Spinal cord (tissue), 10 donors: ENCODE data around the gene SLC7A1. TPM values are rescaled to one million over a fixed set of nuclear protein-coding genes. Genes with fewer than 3 reads are reported as not detected.

Experiments used
- DNase-seq, 6 donors: peaks; one replicate each; pipeline versions ENCODE4 v3.0.0 to v3.0.0-alpha.2; 2013 to 2015; ENCODE audit warnings: low spot score in 6 of 6, low read depth in 4 of 6
- H3K27ac ChIP-seq: one replicate; pipeline ENCODE4 v1.5.1; 2013; ENCODE audit warnings: low read depth, low read length, control low read depth
- H3K27me3 ChIP-seq: one replicate; pipeline ENCODE4 v1.6.1; 2013; ENCODE audit warnings: low read length; ENCODE audit not compliant: control insufficient read depth, insufficient read depth
- H3K36me3 ChIP-seq: one replicate; pipeline ENCODE4 v1.6.1; 2013; ENCODE audit warnings: low read length; ENCODE audit not compliant: control insufficient read depth, insufficient read depth
- H3K4me1 ChIP-seq: one replicate; pipeline ENCODE4 v1.6.1; 2013; ENCODE audit warnings: low read length; ENCODE audit not compliant: control insufficient read depth, insufficient read depth
- H3K4me3 ChIP-seq: one replicate; pipeline ENCODE4 v1.5.1; 2013; ENCODE audit warnings: low read depth, low read length, control low read depth
- H3K9me3 ChIP-seq: one replicate; pipeline ENCODE4 v1.6.1; 2013; ENCODE audit warnings: low read length; ENCODE audit not compliant: control insufficient read depth, insufficient read depth
- WGBS: methylation state at CpG from one replicate; pipeline ENCODE4 v1.1.5; 2013; ENCODE audit warnings: missing lambda C conversion rate; ENCODE audit not compliant: insufficient coverage; 5-methylcytosine and 5-hydroxymethylcytosine counted together
- polyA plus RNA-seq, 2 donors: library from polyadenylated mRNA; unstranded; fragments of 120-200 nt; gene quantifications; one replicate each; pipeline ENCODE4 v1.2.1, GENCODE V29; 2013; ENCODE audit not compliant: insufficient read length in 2 of 2
- total RNA-seq, 2 donors: library from RNA; depleted of rRNA in 1 of 2; stranded (reverse); fragments of 120-200 nt in 1 of 2; fragments of >200 nt in 1 of 2; gene quantifications; one replicate each; pipeline versions ENCODE4 v1.2.3 to v1.2.4, GENCODE V29; 2013 to 2014
- donor health status: healthy.

SLC7A1 gene
- total and polyA plus RNA-seq, 4 donors, result 25.7 to 57.5 (median 42.5) TPM

DNA sequence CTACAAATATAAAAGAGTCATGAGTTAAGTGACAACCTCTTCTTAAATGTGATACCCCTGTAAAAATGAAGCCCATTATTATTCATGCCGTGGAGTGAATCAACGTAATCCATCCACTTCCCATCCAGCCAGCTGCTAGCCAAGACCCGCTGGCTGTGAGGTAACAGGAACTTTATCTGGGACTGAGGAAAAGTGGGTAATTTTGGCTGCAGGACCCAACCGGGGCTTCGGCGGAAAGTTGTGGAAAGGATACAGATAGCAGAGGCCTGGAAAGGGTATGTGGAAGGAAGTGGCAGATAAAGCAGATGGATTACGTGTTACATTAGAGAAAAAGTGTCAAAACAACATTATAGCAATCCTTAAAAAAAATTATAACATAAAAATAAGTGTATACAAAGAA is 48.3 kb downstream of the SLC7A1 start:
- DNase-seq, result no peak
- Histone ChIP-seq H3K27me3 (no peaks in the 10 kb centered on the region), H3K4me3 (no peak overlapping the region), H3K9me3 (no peaks in the 10 kb centered on the region), H3K27ac (no peak overlapping the region), H3K4me1 (peaks cover 15% of the 10 kb centered on the region), H3K36me3 (peaks cover 33% of the 10 kb centered on the region)
- WGBS, result 94% methylated on average over 3 of the region's 7 CpGs

DNA sequence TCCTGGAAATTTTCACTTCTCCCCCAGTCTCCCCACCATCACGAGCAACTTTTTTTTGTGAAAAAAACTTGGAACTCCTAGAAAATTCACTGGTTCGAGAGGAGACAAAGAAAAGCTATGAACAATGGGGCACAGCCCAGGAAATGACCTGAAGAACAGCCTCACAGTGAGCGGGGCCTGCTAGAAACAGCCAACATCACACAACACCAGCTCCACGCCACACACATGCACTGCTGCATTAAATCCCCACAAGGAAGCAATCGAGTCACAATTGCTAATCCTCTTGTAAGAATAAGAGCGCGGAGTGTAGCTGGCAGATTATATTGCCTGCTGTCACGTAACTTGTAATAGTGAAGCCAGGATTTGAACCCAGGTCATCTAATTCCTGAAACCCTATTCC is 48.8 kb downstream of the SLC7A1 start:
- DNase-seq, result no peak
- no peak overlapping the region for H3K4me3 ChIP-seq
- H3K36me3 ChIP-seq, result peaks cover 31% of the 10 kb centered on the region
- H3K4me1 ChIP-seq, result peaks cover 15% of the 10 kb centered on the region
- H3K27me3 ChIP-seq, result no peaks in the 10 kb centered on the region
- no peak overlapping the region for H3K27ac ChIP-seq
- 67% methylated on average over 7 of the region's 8 CpGs for WGBS
- no peaks in the 10 kb centered on the region for H3K9me3 ChIP-seq

DNA sequence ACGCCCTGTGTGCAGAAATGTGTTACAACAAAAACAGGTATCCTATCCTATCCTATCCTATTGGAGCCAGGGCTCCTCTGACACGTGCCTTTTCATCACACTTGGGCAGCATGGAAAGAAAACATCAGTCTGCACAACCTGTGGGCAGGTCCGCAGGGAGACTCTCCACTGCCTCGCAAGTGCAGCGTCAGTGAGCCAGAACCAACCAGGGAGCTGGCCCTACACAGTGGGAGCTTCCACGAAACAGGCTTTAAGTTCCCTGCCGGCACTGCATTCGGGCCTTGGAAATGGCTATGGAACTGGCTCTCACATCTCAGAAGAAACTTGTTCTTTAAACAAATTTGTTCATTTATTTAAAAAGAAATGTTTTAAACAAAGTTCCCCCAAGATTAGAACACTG is 49.5 kb downstream of the SLC7A1 start:
- WGBS, result 81% methylated on average over 7 of the region's 8 CpGs
- H3K27me3 ChIP-seq, result no peaks in the 10 kb centered on the region
- no peak overlapping the region for H3K4me3 ChIP-seq
- H3K9me3 ChIP-seq, result no peaks in the 10 kb centered on the region
- H3K4me1 ChIP-seq, result peaks cover 15% of the 10 kb centered on the region
- H3K36me3 ChIP-seq, result peaks cover 25% of the 10 kb centered on the region
- H3K27ac ChIP-seq, result no peak overlapping the region
- no peak for DNase-seq

DNA sequence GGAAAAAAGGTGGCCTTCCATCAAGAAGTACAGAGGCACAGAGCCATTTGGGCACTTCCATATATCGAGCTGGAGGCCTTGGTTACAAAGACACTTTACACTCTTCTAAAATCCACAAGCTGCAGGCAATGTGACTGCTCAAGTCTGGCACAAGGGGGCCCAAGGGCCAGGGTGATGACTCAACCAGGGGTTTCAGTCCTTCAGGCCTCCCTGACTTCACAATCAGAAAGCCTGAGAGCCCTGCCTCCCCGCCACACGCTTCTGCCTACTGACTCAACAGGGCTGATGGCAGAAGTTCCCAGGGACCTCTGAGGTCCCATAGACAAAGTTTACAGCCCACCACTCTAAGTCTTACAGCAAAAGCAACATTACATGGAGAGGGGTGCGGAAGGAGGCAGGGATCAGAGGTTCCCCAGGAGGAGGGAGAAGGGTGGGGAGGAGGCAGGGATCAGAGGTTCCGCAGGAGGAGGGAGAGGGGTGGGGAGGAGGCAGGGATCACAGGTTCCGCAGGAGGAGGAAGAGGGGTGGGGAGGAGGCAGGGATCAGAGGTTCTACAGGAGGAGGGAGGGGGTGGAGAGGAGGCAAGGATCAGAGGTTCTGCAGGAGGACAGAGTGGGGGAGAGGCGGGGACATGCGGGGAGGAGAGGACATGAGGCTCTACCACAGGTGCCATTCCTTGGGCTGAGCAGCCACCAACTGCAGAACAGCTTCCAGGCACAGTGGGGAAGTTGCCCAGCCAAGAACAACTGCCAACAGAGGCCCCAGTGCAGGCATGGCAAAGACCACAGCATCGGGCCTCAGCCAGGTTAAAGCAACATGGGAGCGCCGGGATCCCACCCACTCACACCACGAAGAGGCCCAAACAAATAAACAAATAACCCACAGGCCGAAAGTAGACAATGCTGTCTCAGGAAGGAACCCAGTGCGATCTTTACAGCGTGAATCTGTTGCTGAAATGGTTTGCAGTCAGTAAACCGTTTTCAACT is 52.0 kb downstream of the SLC7A1 start:
- no peaks in the 10 kb centered on the region for H3K27me3 ChIP-seq
- no peak overlapping the region for H3K4me3 ChIP-seq
- whole genome bisulfite sequencing, result 91% methylated on average over 8 of the region's 16 CpGs
- H3K36me3 ChIP-seq, result peaks cover 10% of the 10 kb centered on the region
- DNase-seq, result no peak
- no peak overlapping the region for H3K27ac ChIP-seq
- H3K4me1 ChIP-seq, result peaks cover 25% of the 10 kb centered on the region
- H3K9me3 ChIP-seq, result no peaks in the 10 kb centered on the region

DNA sequence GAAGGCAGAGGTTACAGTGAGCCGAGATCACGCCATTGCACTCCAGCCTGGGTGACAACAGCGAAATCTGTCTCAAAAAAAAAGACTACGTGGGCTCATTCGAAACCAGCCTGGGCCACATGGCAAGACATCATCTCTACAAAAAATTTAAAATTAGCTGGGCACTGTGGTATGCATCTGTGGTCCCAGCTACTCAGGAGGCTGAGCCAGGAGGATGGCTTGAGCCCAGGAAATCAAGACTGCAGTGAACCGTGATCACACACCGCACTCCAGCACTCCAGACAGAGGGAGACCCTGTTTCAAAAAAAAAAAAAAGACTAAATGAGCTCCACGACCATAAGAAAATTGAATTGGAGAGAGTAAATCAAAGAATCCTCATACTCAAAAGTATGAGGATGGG is 53.1 kb downstream of the SLC7A1 start:
- no peak overlapping the region for H3K27ac ChIP-seq
- no peaks in the 10 kb centered on the region for H3K27me3 ChIP-seq
- H3K36me3 ChIP-seq, result peaks cover 12% of the 10 kb centered on the region
- H3K4me1 ChIP-seq, result peaks cover 34% of the 10 kb centered on the region
- DNase-seq, result no peak
- H3K9me3 ChIP-seq, result no peaks in the 10 kb centered on the region
- H3K4me3 ChIP-seq, result no peak overlapping the region
- WGBS, result 100% methylated on average over 5 of the region's 8 CpGs

DNA sequence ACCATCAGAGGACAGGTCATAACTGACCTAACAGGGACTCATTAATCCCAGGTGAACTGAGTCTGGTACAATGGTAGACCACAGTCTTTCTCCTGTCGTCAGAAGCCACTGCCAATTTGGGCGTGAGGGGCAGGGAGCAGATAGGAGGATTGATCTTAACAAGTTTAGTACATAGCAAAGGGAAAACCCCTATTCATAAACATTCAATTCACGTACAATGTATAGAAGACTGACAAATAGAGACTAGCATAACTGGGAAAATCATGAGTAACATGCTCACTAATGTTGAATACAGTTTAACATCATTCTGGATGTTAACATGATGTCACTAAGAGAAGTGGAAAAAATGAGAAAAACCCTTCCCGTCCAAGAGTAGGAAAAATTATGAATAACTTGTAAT is 54.1 kb downstream of the SLC7A1 start:
- DNase-seq, result no peak
- Histone ChIP-seq H3K9me3 (no peaks in the 10 kb centered on the region), H3K4me1 (peaks cover 34% of the 10 kb centered on the region), H3K36me3 (peaks cover 12% of the 10 kb centered on the region), H3K27ac (no peak overlapping the region), H3K27me3 (no peaks in the 10 kb centered on the region), H3K4me3 (no peak overlapping the region)
- no CpG with 5 or more reads among the region's 4 CpGs for WGBS

DNA sequence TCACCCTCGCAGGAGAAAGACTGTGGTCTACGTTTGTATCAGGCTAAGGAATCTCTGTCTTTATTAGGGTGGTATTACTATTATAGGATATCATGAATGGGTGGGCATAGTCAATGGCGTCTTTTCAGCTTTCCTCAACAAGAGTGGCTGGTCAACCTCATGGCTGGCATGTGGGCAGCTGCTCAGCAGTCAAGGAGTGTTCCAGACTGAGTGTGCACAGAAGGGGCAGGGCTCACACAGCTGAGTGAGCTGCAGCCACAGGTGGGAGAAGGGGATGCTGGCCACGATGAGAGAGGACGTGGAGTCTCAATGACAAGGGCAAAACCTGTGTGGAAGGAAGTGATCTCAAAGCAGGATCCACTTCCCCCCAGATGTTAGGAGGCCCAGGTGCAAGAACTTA is 54.7 kb downstream of the SLC7A1 start:
- Histone ChIP-seq H3K9me3 (no peaks in the 10 kb centered on the region), H3K27ac (no peak overlapping the region), H3K4me3 (no peak overlapping the region), H3K27me3 (no peaks in the 10 kb centered on the region), H3K4me1 (peaks cover 31% of the 10 kb centered on the region), H3K36me3 (peaks cover 15% of the 10 kb centered on the region)
- DNase-seq, result no peak
- 85% methylated on average over 3 of the region's 5 CpGs for WGBS

DNA sequence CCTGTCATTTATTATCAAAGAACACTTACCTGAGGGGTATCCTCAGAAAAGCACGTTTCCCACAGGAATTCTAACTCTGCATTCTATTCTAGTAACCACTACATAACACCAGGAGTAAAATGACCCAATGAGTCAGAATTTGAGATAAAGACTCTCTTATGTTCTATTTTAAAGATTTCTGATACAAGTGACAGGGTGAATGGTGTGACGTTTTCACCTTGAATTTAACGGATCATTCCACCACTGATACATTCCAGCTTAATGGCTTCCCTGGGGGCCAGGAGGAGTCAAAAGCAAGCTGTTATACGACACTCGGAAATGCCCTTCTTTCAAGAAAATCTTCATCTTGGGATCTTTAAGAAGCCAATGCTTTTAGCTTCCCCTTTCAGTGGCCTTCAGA is 55.2 kb downstream of the SLC7A1 start:
- H3K4me1 ChIP-seq, result peaks cover 29% of the 10 kb centered on the region
- H3K27me3 ChIP-seq, result no peaks in the 10 kb centered on the region
- peaks cover 18% of the 10 kb centered on the region for H3K36me3 ChIP-seq
- WGBS, result 64% methylated on average over 4 of the region's 5 CpGs
- H3K27ac ChIP-seq, result no peak overlapping the region
- no peak overlapping the region for H3K4me3 ChIP-seq
- no peaks in the 10 kb centered on the region for H3K9me3 ChIP-seq
- no peak for DNase-seq

DNA sequence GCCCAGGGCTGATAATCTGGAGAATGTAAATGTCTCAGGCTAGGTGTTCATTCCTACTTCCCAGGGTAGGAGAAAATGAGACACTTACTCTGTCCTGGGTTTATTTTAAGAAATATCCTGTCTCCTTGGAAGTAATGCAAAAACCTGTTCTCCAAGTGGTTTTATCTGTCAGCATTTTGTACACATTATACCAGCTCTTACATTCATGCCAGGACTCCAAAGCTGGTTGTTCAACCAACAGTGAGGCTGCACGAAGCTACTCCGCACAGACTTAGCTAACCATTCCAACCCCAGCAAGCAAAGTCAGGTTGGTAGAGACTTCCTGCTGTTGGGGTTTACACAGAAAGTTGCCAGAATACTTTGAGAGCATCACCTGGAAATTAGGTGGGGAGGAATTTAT is 55.6 kb downstream of the SLC7A1 start:
- Histone ChIP-seq H3K9me3 (no peaks in the 10 kb centered on the region), H3K4me3 (no peak overlapping the region), H3K4me1 (peaks cover 29% of the 10 kb centered on the region), H3K36me3 (peaks cover 18% of the 10 kb centered on the region), H3K27ac (no peak overlapping the region), H3K27me3 (no peaks in the 10 kb centered on the region)
- no CpG with 5 or more reads among the region's 2 CpGs for WGBS
- DNase-seq, result peak in 1 of 6 donors; percentile 42

DNA sequence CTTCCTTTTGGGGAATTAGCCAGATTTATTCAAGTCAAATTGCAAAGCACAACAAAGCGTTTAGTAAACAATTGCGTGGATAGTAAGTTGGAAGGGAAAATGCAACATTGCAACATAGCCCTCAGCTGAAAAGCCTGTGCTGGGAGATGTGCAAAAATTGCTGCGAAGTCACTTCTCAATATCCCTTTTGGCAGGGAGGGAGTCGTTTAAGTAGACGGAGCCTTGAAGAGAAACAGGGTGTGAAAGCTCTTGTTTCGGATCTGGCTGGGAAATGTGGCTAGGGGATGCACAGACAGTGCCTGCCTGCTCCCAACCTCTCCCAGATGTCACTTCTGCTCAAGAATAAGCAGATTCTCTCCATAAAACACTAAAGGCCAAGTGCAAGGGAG is 56.8 kb downstream of the SLC7A1 start:
- Histone ChIP-seq H3K9me3 (no peaks in the 10 kb centered on the region), H3K4me1 (peaks cover 26% of the 10 kb centered on the region), H3K27ac (no peak overlapping the region), H3K4me3 (no peak overlapping the region), H3K27me3 (no peaks in the 10 kb centered on the region), H3K36me3 (peaks cover 16% of the 10 kb centered on the region)
- 60% methylated on average over 1 of the region's 6 CpGs for WGBS
- DNase-seq, result peak in 1 of 6 donors; percentile 67
